CD14-positive monocyte (primary cell): ENCODE data around the gene CCDC102B. TPM values are rescaled to one million over a fixed set of nuclear protein-coding genes. Genes with fewer than 3 reads are reported as not detected.

Experiments
- DNase-seq, 3 donors: peaks; one replicate each; pipeline ENCODE4 v3.0.0-alpha.2; 2011 to 2022
- H2AFZ ChIP-seq: 2 replicates; pipeline ENCODE4 v1.6.0; 2012; ENCODE audit warnings: mild to moderate bottlenecking, low read depth, low read length, inconsistent platforms; ENCODE audit not compliant: insufficient read depth, poor library complexity, severe bottlenecking
- H3K27ac ChIP-seq, 2 donors: 1 replicate in 1 of 2; 2 replicates in 1 of 2; pipeline ENCODE4 v1.5.1; 2012 to 2013; ENCODE audit warnings: low read length in 2 of 2, control low read depth in 1 of 2, inconsistent platforms in 1 of 2, low read depth in 1 of 2, mild to moderate bottlenecking in 1 of 2
- H3K27me3 ChIP-seq, 2 donors: one replicate each; pipeline versions ENCODE4 v1.6.0 to v1.6.1; 2011 to 2013; ENCODE audit warnings: low read length in 2 of 2; ENCODE audit not compliant: control insufficient read depth in 2 of 2, insufficient read depth in 2 of 2
- H3K36me3 ChIP-seq, 2 donors: replicated peaks in 1 of 2; 1 replicate in 1 of 2; 2 replicates in 1 of 2; pipeline versions ENCODE4 v1.5.1 to v1.6.1; 2012 to 2013; ENCODE audit warnings: low read length in 2 of 2, control low read depth in 1 of 2, inconsistent platforms in 1 of 2, mild to moderate bottlenecking in 1 of 2; ENCODE audit not compliant: insufficient read depth in 2 of 2, control insufficient read depth in 1 of 2
- H3K4me1 ChIP-seq, 2 donors: 1 replicate in 1 of 2; 2 replicates in 1 of 2; pipeline versions ENCODE4 v1.5.1 to v1.6.1; 2012 to 2013; ENCODE audit warnings: low read length in 2 of 2, control low read depth in 1 of 2, inconsistent platforms in 1 of 2, mild to moderate bottlenecking in 1 of 2, moderate library complexity in 1 of 2; ENCODE audit not compliant: insufficient read depth in 2 of 2, control insufficient read depth in 1 of 2
- H3K4me2 ChIP-seq: replicated peaks from 2 replicates; pipeline ENCODE3; 2012; ENCODE audit warnings: low read length, moderate library complexity, mild to moderate bottlenecking; ENCODE audit not compliant: poor library complexity, severe bottlenecking; ENCODE audit errors: extremely low read depth
- H3K4me3 ChIP-seq, 3 experiments: fragments of 200-600 bp in 1 of 3; sonication (generic) in 1 of 3; replicated peaks in 1 of 3; 1 replicate in 2 of 3; 2 replicates in 1 of 3; pipeline ENCODE4 v1.5.1; 2011 to 2013; ENCODE audit warnings: low read length in 3 of 3, mild to moderate bottlenecking in 3 of 3, control low read depth in 2 of 3, low read depth in 2 of 3, inconsistent platforms in 1 of 3, moderate library complexity in 1 of 3
- H3K79me2 ChIP-seq: 2 replicates; pipeline ENCODE4 v1.6.0; 2012; ENCODE audit warnings: mild to moderate bottlenecking, control low read depth, inconsistent platforms, low read length, moderate library complexity; ENCODE audit not compliant: insufficient read depth
- H3K9ac ChIP-seq: 2 replicates; pipeline ENCODE4 v1.6.0; 2017; ENCODE audit warnings: low read length, mild to moderate bottlenecking; ENCODE audit not compliant: insufficient read depth, poor library complexity, severe bottlenecking
- H3K9me3 ChIP-seq, 2 donors: replicated peaks in 1 of 2; 1 replicate in 1 of 2; 2 replicates in 1 of 2; pipeline versions ENCODE4 v1.5.1 to v1.6.1; 2012 to 2013; ENCODE audit warnings: low read length in 2 of 2, control low read depth in 1 of 2; ENCODE audit not compliant: control insufficient read depth in 1 of 2, insufficient read depth in 1 of 2
- H4K20me1 ChIP-seq: 2 replicates; pipeline ENCODE4 v1.6.0; 2012; ENCODE audit warnings: mild to moderate bottlenecking, low read length, control low read depth, moderate library complexity; ENCODE audit not compliant: insufficient read depth
- H3K27ac Mint-ChIP-seq, 7 donors: one replicate each; pipeline ENCODE4 v1.8.0; 2020; ENCODE audit warnings: mild to moderate bottlenecking in 7 of 7, mixed read lengths in 7 of 7, moderate library complexity in 6 of 7, inconsistent platforms in 2 of 7
- H3K27me3 Mint-ChIP-seq, 3 donors: one replicate each; pipeline ENCODE4 v1.8.0; 2021 to 2022; ENCODE audit warnings: low read depth in 3 of 3, mild to moderate bottlenecking in 3 of 3, mixed read lengths in 3 of 3, moderate library complexity in 3 of 3, inconsistent platforms in 1 of 3
- H3K36me3 Mint-ChIP-seq, 2 donors: one replicate each; pipeline ENCODE4 v1.8.0; 2020; ENCODE audit warnings: mixed read lengths in 2 of 2, inconsistent platforms in 1 of 2, mild to moderate bottlenecking in 1 of 2
- H3K4me1 Mint-ChIP-seq: one replicate; pipeline ENCODE4 v1.8.0; 2020; ENCODE audit warnings: mild to moderate bottlenecking, mixed read lengths
- H3K4me3 Mint-ChIP-seq, 2 donors: one replicate each; pipeline ENCODE4 v1.8.0; 2020; ENCODE audit warnings: mild to moderate bottlenecking in 2 of 2, mixed read lengths in 2 of 2, moderate library complexity in 1 of 2
- H3K9me3 Mint-ChIP-seq, 7 donors: one replicate each; pipeline ENCODE4 v1.8.0; 2020 to 2022; ENCODE audit warnings: mixed read lengths in 7 of 7, mild to moderate bottlenecking in 6 of 7, moderate library complexity in 6 of 7, inconsistent platforms in 2 of 7
- WGBS: methylation state at CpG from one replicate; pipeline ENCODE4 v1.1.5; 2013; ENCODE audit warnings: missing lambda C conversion rate; ENCODE audit not compliant: insufficient coverage; 5-methylcytosine and 5-hydroxymethylcytosine counted together
- intact Hi-C, 2 donors: fragments of 100-400 bp; cut with micrococcal nuclease; formaldehyde crosslinking; loops; one replicate each; pipeline versions ENCODE4 v1.15.0 to v1.15.1; 2023
- polyA plus RNA-seq, 3 donors: library from polyadenylated mRNA; depleted of rRNA in 1 of 3; unstranded in 2 of 3; stranded (reverse) in 1 of 3; fragments of 300-500 nt in 2 of 3; fragments of >200 nt in 1 of 3; fragmentation: Illumina TruSeq in 2 of 3; gene quantifications; 1 replicate in 2 of 3; 2 replicates in 1 of 3; pipeline ENCODE4 v1.2.3, GENCODE V29; 2012 to 2021
- TF ChIP-seq, protein P1 (sequence below): fragments of 200-600 bp; IDR thresholded peaks from one replicate; pipeline ENCODE4 v1.8.0; 2022; ENCODE audit warnings: antibody characterized with exemption, mild to moderate bottlenecking

CCDC102B gene
- polyA plus RNA-seq, 3 donors, result 0.34 to 1.4 TPM; not detected in 1

GRCh38 chr18:68969027-68969426 is 171.1 kb downstream of the CCDC102B start:
- H3K79me2 ChIP-seq, result no peaks in the 10 kb centered on the region
- H3K27me3 ChIP-seq, result no peaks in the 10 kb centered on the region
- intact Hi-C loops, result no loop called here
- no peak overlapping the region for H3K4me3 Mint-ChIP-seq
- 85% methylated on average over 4 of the region's 5 CpGs for WGBS
- no peaks in the 10 kb centered on the region for H4K20me1 ChIP-seq
- TF ChIP-seq, protein P1, sequence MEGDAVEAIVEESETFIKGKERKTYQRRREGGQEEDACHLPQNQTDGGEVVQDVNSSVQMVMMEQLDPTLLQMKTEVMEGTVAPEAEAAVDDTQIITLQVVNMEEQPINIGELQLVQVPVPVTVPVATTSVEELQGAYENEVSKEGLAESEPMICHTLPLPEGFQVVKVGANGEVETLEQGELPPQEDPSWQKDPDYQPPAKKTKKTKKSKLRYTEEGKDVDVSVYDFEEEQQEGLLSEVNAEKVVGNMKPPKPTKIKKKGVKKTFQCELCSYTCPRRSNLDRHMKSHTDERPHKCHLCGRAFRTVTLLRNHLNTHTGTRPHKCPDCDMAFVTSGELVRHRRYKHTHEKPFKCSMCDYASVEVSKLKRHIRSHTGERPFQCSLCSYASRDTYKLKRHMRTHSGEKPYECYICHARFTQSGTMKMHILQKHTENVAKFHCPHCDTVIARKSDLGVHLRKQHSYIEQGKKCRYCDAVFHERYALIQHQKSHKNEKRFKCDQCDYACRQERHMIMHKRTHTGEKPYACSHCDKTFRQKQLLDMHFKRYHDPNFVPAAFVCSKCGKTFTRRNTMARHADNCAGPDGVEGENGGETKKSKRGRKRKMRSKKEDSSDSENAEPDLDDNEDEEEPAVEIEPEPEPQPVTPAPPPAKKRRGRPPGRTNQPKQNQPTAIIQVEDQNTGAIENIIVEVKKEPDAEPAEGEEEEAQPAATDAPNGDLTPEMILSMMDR, result no peak
- no peaks in the 10 kb centered on the region for H3K27me3 Mint-ChIP-seq
- H3K9me3 Mint-ChIP-seq, result peaks cover 0 to 5% (median 0%) of the 10 kb centered on the region in 7 donors
- no peaks in the 10 kb centered on the region for H3K36me3 Mint-ChIP-seq
- no peaks in the 10 kb centered on the region for H3K4me1 Mint-ChIP-seq
- H3K4me1 ChIP-seq, result no peaks in the 10 kb centered on the region
- H2AFZ ChIP-seq, result no peak overlapping the region
- no peak for DNase-seq
- peaks cover 0 to 6% of the 10 kb centered on the region in 2 donors for H3K9me3 ChIP-seq
- H3K27ac Mint-ChIP-seq, result no peak overlapping the region
- no peak overlapping the region for H3K4me2 ChIP-seq
- no peaks in the 10 kb centered on the region for H3K36me3 ChIP-seq
- no peak overlapping the region for H3K27ac ChIP-seq
- H3K9ac ChIP-seq, result no peak overlapping the region
- no peak overlapping the region for H3K4me3 ChIP-seq

GRCh38 chr18:68972176-68972575 is 174.3 kb downstream of the CCDC102B start:
- WGBS, result 84% methylated on average over 3 of the region's 5 CpGs
- Mint-ChIP-seq H3K36me3 (no peaks in the 10 kb centered on the region), H3K9me3 (no peaks in the 10 kb centered on the region), H3K4me3 (no peak overlapping the region), H3K4me1 (no peaks in the 10 kb centered on the region), H3K27me3 (no peaks in the 10 kb centered on the region), H3K27ac (no peak overlapping the region)
- Histone ChIP-seq H2AFZ (no peak overlapping the region), H3K9me3 (no peaks in the 10 kb centered on the region), H3K27ac (no peak overlapping the region), H3K4me1 (no peaks in the 10 kb centered on the region), H3K4me3 (no peak overlapping the region), H3K79me2 (no peaks in the 10 kb centered on the region), H4K20me1 (no peaks in the 10 kb centered on the region), H3K27me3 (no peaks in the 10 kb centered on the region), H3K4me2 (no peak overlapping the region), H3K9ac (no peak overlapping the region), H3K36me3 (no peaks in the 10 kb centered on the region)
- DNase-seq, result no peak
- TF ChIP-seq, protein P1, result no peak
- intact Hi-C loops, result no loop called here
